Activated CD8-positive, alpha-beta memory T cell treated with anti-CD3 and anti-CD28 coated beads, Interleukin-2, amount 50 U/mL, for 48 hours (primary cell): Measurements from ENCODE around the gene PDE4D.

ENCODE experiments used
- DNase-seq: peaks from one replicate; pipeline ENCODE4 v3.0.0-alpha.2; 2020

The PDE4D gene

GRCh38 chr5:58933891-58934628 lies 959.5 kb downstream of the PDE4D start:
- no peak for DNase-seq

- no peak for DNase-seq
Measured at GRCh38 chr5:58932057-58932612, 961.4 kb downstream of the PDE4D start.

GRCh38 chr5:58930520-58930919 lies 963.0 kb downstream of the PDE4D start:
- no peak for DNase-seq

GRCh38 chr5:58929726-58930125 lies 963.8 kb downstream of the PDE4D start:
- no peak for DNase-seq

- DNase-seq, result no peak
Measured at GRCh38 chr5:58927938-58928337, 965.6 kb downstream of the PDE4D start.

- DNase-seq, result no peak
Measured at GRCh38 chr5:58927181-58927580, 966.3 kb downstream of the PDE4D start.

DNA sequence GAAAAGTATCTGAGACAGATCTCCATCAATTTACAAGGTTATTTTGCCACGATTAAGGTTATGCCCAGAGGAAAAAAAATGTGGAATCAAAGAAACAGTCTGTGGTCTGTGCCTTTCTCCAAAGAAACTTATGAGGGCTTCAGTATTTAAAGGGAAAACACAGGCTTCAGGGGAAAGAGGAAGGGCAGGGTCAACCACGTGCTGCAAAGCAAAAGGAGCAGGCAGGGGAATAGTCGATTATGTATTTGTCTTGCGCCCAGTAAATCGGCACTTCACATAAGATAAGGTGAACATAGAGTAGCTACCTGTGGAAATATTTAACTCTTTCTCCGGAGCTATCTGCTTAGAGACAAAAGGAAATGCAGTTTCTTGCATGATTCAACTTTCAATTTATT lies 967.0 kb downstream of the PDE4D start:
- no peak for DNase-seq

DNA sequence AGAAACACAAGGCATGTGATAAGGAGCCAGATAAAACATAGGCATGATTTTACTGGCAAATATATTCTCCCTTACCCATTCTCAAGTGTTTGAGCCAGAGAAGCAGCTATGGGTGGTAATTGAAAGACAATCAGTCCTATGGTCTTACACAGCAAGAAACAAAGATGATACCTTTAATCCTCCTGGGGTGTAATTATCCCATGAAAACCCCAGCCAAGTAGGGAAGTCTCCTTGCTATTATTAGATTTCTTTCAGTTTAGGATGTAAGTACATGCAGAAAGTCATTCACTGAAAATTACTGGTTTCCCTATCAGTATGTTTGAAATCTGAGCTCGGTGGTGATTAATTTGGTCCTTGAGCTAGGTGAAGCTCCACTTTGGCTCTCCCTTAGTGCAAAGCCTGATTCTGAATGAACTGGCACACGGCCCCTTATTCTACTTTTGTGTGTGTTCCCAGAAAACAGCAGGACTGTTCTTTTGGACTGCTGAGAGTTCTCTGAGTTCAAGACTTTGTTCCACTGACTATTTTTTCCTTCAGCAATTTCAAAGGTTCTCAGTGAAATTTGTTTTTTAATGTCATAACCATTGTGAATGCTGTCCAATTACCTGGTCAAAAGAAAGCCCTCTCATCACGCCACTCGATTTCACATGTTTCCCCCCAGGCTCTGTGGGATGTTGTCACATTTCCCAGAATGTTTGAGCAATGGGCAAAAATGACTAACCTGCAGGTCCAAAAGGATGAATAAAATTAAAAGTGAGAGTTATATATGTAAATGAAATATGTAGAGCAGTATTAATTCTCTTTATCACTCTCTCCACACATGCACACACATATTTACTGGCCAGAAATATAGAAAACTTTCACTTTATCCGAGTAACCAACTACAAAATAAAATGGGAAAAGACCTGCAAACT lies 967.6 kb downstream of the PDE4D start:
- DNase-seq, result no peak

DNA sequence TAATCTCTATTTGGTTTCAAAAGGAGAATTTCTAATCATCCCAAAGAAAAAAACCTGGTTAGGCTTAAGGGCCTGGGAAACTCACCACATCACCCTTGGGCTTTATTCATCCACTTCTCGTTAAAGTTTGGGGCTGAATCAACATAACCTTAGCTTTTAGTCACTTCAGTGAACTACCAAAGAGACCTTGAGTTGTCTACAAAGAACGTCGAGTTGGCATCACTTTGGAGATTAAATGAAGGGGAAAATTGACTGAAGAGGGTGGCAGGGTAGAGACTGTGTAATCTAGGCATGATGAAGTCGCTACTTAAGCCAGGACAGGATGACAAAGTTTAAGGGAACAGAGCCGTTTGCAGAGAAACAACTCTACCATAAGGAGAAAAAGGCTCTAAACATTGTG lies 969.2 kb downstream of the PDE4D start:
- DNase-seq, result no peak

DNA sequence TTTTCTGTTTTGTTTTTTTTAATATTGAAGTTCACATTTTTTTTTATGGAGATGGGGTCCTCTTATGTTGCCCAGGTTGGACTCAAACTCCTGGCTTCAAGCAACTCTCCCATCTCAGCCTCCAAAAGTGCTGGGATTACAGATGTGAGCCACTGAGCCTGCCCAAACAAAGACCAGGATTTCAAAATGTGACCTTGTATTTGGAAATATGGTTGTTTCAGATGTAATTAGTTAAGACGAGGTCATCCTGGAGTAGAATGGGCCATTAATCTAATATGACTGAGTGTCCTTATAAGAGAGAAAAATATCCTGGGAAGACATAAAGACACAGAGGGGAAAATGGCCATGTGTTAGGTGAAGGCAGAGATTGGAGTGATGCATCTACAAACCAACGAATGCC lies 970.2 kb downstream of the PDE4D start:
- DNase-seq, result no peak

GRCh38 chr5:58922461-58923171 lies 970.9 kb downstream of the PDE4D start:
- no peak for DNase-seq

GRCh38 chr5:58921159-58921558 lies 972.4 kb downstream of the PDE4D start:
- no peak for DNase-seq

- DNase-seq, result no peak
Measured at GRCh38 chr5:58919833-58920232, 973.7 kb downstream of the PDE4D start.
